GM12878 (cell line): Measurements from ENCODE around the gene LAMA5.

Experiments
- EP300 ChIP-seq, 2 experiments: fragments of 150-350 bp in 1 of 2; IDR thresholded peaks; 2 replicates each; pipeline ENCODE4 v1.6.1; 2011 to 2012; ENCODE audit warnings: low read depth in 2 of 2, low read length in 2 of 2, borderline replicate concordance in 1 of 2, improper control_type of control experiment in 1 of 2, inconsistent platforms in 1 of 2; ENCODE audit not compliant: control insufficient read depth in 1 of 2
- ESRRA ChIP-seq: IDR thresholded peaks from 2 replicates; pipeline ENCODE4 v1.6.1; 2012; ENCODE audit warnings: mild to moderate bottlenecking, low read length, improper control_type of control experiment
- EZH2 ChIP-seq: IDR thresholded peaks from 2 replicates; pipeline ENCODE4 v1.6.1; 2012; ENCODE audit warnings: low read depth, mild to moderate bottlenecking, control low read depth, inconsistent platforms, low read length, borderline replicate concordance; ENCODE audit not compliant: control insufficient read depth
- FOS ChIP-seq: IDR thresholded peaks from 3 replicates; pipeline ENCODE4 v1.6.1; 2011; ENCODE audit warnings: borderline replicate concordance; ENCODE audit not compliant: insufficient read length; ENCODE audit errors: extremely low read depth
- POLR2A ChIP-seq: IDR thresholded peaks from 2 replicates; pipeline ENCODE4 v1.6.1; 2011; ENCODE audit warnings: low read depth, mild to moderate bottlenecking, low read length
- POLR2AphosphoS5 ChIP-seq: IDR thresholded peaks from 2 replicates; pipeline ENCODE4 v1.6.1; 2011; ENCODE audit warnings: mild to moderate bottlenecking, low read length, inconsistent platforms
- POU2F2 ChIP-seq: IDR thresholded peaks from 3 replicates; pipeline ENCODE4 v1.6.1; 2011; ENCODE audit warnings: low read depth, mild to moderate bottlenecking, low read length, borderline replicate concordance
- SPI1 ChIP-seq: IDR thresholded peaks from 2 replicates; pipeline ENCODE4 v1.6.1; 2011; ENCODE audit warnings: low read depth, mild to moderate bottlenecking, low read length, moderate library complexity, borderline replicate concordance; ENCODE audit not compliant: insufficient read depth
- TAF1 ChIP-seq: IDR thresholded peaks from 2 replicates; pipeline ENCODE4 v1.6.1; 2011; ENCODE audit warnings: mild to moderate bottlenecking, low read depth, low read length, borderline replicate concordance
- TF ChIP-seq, protein P1 (sequence below), 3 experiments: IDR thresholded peaks in 2 of 3; conservative IDR thresholded peaks in 1 of 3; 2 replicates each; pipeline ENCODE4 v1.5.1; 2011; ENCODE audit warnings: low read depth in 3 of 3, low read length in 3 of 3, mild to moderate bottlenecking in 3 of 3, control low read depth in 2 of 3, moderate library complexity in 2 of 3, inconsistent platforms in 1 of 3, mixed read lengths in 1 of 3; ENCODE audit not compliant: control insufficient read depth in 2 of 3, insufficient read depth in 1 of 3; ENCODE audit errors: extremely low read depth in 1 of 3
- TF ChIP-seq, protein P2 (sequence below): IDR thresholded peaks from 2 replicates; pipeline ENCODE4 v1.6.1; 2012; ENCODE audit warnings: mild to moderate bottlenecking, low read depth, low read length

DNA sequence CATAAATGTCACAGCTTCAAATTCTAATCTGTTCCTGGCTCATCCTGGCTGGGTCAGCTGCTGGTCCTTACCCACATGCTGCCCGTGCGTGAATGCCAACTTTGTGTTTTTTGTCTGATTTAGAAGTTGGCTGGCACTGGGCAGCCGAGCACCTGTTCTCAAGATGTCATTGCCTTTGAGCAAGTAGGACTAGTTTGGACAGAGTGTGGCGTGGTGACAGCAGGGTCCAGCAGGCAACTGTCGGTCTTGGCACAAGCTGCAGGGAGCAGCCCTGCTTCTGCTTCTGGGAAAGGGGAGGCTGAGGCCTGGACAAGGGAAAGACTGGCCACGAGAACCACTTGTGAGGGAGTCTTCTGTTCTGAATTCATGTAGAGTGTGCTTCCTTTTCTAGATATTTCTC lies 90.7 kb downstream of the LAMA5 start:
- TF ChIP-seq ESRRA (no peak), EZH2 (no peak), POU2F2 (no peak), FOS (no peak), TAF1 (no peak), POLR2A (no peak), POLR2AphosphoS5 (no peak), EP300 (IDR thresholded peaks at IDR 0.05; ENCODE audit: borderline replicate concordance in 1 of 2, control insufficient read depth in 1 of 2, low read depth in 2 of 2, low read length in 2 of 2) (no peak), SPI1 (no peak)
- TF ChIP-seq, protein P1, sequence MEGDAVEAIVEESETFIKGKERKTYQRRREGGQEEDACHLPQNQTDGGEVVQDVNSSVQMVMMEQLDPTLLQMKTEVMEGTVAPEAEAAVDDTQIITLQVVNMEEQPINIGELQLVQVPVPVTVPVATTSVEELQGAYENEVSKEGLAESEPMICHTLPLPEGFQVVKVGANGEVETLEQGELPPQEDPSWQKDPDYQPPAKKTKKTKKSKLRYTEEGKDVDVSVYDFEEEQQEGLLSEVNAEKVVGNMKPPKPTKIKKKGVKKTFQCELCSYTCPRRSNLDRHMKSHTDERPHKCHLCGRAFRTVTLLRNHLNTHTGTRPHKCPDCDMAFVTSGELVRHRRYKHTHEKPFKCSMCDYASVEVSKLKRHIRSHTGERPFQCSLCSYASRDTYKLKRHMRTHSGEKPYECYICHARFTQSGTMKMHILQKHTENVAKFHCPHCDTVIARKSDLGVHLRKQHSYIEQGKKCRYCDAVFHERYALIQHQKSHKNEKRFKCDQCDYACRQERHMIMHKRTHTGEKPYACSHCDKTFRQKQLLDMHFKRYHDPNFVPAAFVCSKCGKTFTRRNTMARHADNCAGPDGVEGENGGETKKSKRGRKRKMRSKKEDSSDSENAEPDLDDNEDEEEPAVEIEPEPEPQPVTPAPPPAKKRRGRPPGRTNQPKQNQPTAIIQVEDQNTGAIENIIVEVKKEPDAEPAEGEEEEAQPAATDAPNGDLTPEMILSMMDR (IDR thresholded peaks at IDR 0.05 in 2 of 3, conservative IDR thresholded peaks at IDR 0.05 in 1 of 3; ENCODE audit: control insufficient read depth in 2 of 3, extremely low read depth in 1 of 3, insufficient read depth in 1 of 3, low read depth in 3 of 3, low read length in 3 of 3) = no peak
- TF ChIP-seq, protein P2, sequence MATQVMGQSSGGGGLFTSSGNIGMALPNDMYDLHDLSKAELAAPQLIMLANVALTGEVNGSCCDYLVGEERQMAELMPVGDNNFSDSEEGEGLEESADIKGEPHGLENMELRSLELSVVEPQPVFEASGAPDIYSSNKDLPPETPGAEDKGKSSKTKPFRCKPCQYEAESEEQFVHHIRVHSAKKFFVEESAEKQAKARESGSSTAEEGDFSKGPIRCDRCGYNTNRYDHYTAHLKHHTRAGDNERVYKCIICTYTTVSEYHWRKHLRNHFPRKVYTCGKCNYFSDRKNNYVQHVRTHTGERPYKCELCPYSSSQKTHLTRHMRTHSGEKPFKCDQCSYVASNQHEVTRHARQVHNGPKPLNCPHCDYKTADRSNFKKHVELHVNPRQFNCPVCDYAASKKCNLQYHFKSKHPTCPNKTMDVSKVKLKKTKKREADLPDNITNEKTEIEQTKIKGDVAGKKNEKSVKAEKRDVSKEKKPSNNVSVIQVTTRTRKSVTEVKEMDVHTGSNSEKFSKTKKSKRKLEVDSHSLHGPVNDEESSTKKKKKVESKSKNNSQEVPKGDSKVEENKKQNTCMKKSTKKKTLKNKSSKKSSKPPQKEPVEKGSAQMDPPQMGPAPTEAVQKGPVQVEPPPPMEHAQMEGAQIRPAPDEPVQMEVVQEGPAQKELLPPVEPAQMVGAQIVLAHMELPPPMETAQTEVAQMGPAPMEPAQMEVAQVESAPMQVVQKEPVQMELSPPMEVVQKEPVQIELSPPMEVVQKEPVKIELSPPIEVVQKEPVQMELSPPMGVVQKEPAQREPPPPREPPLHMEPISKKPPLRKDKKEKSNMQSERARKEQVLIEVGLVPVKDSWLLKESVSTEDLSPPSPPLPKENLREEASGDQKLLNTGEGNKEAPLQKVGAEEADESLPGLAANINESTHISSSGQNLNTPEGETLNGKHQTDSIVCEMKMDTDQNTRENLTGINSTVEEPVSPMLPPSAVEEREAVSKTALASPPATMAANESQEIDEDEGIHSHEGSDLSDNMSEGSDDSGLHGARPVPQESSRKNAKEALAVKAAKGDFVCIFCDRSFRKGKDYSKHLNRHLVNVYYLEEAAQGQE = no peak
